Superior temporal gyrus (tissue), 1 donor: ENCODE results near the gene CKMT2.

ENCODE experiments used
- DNase-seq: peaks from one replicate; pipeline ENCODE4 v3.0.0-alpha.2; 2016; ENCODE audit errors: extremely low spot score

Gene CKMT2

DNA sequence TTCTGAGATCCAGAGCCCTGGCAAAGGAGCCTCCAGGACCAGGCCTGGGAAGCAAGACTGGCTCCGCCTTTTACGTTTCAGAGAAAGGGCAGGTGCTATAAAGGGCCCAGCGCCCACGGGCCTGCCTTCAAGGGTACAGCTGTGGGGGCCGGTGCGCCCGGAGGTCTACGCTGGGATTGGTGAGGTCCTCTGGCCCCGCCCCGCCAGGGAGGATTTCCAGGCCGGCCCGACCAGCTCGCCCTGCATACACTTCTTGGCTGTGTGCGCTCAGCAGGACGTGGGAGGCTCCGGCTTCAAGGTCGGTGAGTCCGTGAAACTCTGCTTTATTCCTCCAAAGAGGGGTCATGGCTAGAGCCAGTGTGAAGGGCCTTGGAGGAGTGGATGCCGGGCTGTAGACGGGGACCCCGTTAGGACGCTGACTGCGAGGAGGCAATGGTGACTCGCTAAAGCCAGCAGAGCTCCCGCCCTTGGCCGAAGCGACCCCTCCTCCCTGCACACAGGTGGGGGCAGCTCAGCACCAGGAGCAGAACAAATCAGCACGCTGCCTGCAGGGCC lies at the start of gene CKMT2:
Gene CKMT2 (plus strand): TSS at position 243 of the 555 bp plus-strand sequence. CDS start 17,811 bp downstream, outside the sequence.
- DNase-seq: no peak

DNA sequence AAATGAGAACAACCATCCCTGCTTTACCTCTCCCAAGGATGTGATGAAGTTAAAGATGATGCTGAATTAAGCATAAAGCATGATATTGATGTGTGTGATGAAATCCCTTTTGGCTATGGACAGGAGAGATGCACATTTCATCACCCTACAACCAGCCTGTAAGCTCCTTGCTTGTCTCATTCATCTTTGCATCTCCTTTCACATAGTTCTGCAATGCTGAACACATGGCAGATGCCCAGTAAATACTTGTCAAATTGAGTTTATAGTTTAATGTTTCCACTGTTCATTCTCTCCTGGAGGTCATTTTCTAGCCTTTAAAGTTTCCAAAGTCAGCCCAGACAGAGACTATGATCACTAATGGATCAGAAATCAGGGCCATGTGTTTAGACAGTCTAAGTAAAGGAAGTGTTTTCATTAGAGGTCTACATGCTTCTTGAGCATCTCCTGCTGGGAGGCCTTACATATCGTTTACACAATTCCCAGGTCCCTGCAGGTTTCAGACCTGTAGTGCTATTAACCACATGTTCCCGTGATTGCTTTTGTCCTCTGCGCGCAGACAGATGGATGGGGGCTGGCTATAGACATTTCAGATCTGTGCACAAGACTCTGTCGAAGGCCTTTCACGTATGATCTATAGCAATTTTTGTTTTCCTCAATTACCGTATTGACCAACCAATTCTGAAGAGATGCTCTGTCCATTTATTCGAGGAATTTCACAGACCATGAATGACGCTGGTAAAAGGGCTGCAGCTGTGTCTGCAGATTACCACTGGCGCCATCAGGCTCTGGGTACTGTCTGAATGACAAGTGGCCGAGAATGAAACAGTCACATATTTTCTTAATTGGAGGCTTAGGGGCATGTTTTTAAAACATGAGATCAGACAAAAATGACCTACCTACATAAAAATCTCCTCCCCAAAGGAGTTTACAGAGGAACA lies 49.0 kb upstream of the CKMT2 start:
- DNase-seq: no peak

GRCh38 chr5:81184749-81185110 lies 48.4 kb upstream of the CKMT2 start:
- DNase-seq: no peak

GRCh38 chr5:81187885-81188284 lies 45.2 kb upstream of the CKMT2 start:
- no peak for DNase-seq

DNA sequence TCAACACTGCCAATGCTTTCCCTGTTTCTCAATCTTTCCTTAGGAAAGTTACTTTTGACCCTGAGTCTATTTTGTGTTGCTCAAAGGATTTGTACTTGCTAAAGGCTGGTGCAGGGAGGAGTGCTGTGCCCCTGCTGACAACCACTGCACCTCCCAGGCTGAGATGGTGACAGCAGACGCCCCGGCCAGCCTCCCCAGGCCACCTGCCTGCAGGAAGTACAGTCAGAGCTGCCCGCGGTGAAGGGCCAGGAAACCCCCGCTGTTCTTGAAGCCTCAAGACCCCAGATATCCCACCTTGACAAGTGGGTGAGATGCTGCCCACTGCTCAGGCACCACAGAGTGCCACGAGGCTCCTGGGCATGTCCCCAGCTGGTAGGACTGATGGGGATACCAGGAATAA lies 44.2 kb upstream of the CKMT2 start:
- no peak for DNase-seq

DNA sequence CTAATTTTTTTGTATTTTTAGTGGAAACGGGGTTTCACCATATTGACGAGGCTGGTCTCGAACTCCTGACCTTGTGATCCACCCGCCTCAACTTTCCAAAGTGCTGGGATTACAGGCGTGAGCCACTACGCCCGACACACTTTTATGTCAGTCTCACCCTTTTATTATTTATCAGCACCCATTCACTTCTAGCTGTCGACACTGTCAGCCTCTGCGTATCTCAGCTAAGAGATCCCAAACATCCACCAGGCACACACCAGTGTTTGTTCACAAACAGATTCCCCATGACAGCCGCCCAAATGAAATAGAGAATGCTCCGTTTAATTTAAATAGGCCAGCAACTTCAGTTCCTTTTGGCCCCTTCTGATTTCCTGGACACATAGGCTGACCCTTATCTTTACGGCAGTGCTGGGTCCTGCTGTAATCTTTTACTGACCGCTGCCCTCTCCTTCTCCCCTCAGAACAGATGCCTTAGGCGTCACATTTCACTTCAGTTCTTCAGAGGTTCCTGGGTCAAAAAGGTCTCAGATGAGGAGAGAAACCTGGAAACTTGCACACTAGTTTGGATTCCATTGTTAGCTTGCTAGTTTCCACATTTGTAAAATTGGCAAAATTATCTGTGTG lies 43.1 kb upstream of the CKMT2 start:
- no peak for DNase-seq

- peak; percentile 60 for DNase-seq
These were observed 41.3 kb upstream of the CKMT2 start for GRCh38 chr5:81191726-81192372.

- DNase-seq: no peak
These were observed 40.8 kb upstream of the CKMT2 start for GRCh38 chr5:81192373-81192750.

DNA sequence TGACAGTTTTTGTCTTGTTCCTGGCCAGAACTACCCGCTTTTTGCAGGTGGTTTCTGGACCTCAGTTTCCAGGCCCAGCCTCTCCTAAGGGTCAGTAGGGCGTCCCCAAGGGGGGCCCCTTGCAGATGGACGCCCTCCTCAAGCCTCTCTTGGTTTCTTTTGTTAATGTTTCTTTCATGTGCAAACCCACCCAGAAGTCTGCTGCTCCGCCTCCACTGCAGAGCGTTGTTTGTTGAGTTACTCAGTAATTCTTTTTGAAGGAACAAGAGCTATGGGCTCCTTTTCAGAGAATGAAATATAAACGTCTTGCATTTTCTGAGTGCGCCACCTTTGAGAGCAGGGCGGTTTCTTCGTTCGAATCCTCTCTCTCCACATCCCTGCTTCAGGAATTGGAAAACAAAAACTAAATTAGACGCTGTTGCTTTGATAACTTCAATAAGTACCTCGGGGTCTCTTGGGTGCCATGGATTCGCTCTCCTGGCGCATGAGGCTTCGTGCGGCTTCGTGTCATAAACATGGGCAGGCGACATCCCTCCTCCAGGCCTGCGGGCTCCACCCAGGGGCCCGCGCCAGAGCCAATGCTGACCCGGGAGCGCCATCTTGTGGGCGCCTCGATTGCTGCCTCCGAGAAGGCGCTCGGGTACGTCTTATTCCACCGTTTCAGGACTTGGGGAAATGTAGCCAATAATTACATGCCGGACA lies 38.3 kb upstream of the CKMT2 start:
- DNase-seq: peak; percentile 90

- DNase-seq: no peak
These were observed 37.7 kb upstream of the CKMT2 start for GRCh38 chr5:81195335-81195929.

DNA sequence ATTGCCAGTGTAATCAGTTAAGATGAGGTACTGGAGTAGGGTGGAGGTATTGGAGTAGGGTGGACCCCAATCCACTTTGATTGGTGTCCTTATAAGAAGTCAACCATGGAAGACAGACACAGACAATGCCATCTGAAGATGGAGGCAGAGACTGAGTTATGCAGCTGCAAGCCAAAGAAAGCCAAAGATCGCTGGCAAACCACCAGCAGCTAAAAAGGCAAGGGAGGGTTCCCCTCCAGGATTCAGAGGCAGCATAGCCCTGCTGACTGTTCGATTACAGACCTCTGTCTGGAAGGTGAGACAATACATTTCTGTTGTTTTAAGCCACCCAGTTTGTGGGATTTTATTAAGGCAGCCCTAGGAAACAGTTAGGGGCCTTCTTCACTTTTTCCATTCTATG lies 30.5 kb upstream of the CKMT2 start:
- no peak for DNase-seq

DNA sequence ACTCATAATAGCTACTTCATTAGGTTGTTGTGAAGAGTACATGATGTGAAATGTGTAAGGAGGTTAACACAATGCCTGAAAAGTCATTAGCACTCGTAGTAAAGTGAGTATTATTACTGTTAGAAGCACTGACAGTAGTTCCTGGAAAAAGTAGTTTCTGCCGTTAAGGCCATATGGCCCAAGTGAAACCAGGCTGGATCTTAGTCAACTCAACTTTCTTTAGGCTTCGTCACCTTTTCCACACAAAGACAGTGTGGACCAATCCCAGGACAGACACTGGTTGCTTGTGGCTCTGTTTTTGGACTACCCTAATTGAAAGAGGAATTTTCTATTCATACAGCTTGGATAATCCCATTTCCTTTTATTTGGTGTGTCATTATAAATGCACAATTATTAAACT lies 29.4 kb upstream of the CKMT2 start:
- DNase-seq: no peak

DNA sequence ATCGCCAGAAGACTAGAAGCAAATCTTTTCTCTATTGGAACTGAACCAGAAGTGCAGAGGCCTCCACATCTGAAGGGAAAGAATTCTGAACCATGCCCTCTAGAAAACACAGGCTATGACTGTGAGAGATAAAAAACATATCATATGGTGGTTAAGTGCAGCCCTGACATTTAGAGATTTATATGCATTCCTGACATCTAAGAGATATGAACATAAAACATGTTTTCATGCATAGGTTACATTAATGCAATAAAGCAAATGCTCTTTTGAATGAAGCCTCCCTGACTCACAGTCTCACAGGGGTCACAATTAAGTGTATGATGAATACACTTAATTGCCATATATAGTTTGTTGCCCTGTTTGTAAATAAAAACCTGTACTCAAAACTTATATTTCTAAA lies 28.9 kb upstream of the CKMT2 start:
- DNase-seq: no peak

DNA sequence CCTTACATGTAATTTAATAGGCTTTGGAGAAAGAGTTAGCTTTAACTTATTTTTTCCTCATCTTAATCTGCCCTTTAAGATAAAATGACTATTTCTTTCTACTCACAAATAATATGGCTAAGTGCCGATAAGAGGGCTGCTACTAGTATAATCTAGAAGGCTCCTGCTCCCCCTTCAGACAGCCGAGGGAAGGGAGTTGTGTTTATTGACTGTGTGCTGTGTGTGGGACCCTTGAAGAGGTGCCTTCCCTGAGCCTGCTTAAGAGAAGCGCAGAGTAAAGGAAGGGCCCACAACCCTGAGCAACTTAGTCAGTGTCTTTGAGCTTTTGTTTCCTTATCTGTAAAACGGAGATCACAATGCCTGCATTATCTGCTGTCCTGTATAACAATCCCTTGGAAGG lies 28.1 kb upstream of the CKMT2 start:
- no peak for DNase-seq

DNA sequence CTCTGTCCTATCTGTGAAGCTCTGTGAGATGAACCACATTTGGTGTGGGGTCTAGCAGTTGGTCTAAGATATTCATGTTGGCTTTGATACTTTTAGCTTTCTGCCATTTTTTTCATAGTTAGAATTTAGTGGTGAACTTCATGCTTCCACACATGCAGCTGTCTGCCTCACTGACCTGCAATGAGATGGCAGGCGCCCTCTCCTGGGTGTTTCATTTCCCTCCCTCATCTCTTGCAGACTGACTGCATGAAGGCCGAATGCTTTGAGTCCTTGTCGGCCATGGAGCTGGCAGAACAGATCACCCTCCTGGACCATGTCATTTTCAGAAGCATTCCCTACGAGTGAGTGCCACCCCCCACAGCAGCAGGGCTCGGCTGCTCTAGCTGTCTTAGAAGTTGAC lies 26.1 kb upstream of the CKMT2 start:
- DNase-seq: no peak

DNA sequence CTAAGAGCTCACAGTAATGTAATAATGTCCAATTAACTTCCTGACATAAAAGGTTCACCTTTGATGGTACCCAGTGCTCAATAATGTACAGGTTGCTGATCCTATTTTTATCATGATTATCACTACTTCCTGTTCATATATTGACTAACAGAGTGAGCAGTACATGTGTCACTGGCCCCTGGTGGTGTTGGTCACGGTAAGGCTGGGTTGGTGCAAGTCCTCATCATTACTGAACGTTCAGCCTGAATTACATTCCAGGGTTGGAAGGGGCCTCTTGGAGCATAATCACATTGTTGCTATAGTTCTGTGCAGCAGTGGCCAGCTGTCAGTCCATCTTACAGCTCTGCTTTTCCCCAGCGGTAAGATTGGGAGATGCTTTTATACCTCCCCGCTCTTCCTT lies 24.2 kb upstream of the CKMT2 start:
- no peak for DNase-seq

DNA sequence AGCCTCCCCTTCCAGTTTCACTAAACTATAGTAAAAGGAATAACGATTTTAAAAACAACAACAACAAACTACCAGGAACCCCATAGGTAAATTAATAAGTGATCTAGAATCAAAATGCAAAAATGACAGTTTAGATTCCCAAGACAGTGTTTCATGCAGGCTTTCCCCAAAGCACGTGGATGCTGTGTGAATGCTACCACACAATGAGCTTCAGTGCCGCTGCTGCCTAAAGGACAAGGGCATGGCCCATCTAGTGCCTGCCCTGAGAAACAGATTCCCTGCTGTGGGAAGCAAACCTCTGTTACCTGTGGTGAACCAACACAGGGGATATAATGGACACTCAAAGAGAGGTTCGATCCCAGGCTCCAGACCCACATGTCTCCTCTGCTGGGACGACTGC lies 23.7 kb upstream of the CKMT2 start:
- DNase-seq: no peak

GRCh38 chr5:81209869-81210493 lies 23.1 kb upstream of the CKMT2 start:
- DNase-seq: no peak

- no peak for DNase-seq
These were observed 20.8 kb upstream of the CKMT2 start for GRCh38 chr5:81212211-81212751.

DNA sequence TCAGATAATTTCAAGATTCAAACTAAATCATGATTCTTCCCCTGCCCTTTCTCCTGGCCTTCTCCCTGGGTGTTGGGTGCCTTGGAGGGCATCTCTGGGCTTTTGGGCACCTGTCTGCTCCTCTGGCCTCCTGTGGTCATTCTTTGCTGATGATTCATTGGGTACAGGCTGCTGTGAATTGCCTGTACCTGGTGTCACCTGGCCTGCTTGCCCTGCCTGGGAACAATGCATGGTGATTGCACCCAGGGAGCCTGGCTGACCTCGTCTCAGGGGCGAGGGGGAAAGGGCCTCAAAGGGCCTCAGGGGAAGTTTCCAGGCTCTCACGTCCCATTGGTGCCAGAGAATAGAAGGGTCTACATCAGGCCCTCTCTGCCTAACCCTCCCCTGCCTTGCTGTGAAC lies 20.1 kb upstream of the CKMT2 start:
- DNase-seq: no peak

DNA sequence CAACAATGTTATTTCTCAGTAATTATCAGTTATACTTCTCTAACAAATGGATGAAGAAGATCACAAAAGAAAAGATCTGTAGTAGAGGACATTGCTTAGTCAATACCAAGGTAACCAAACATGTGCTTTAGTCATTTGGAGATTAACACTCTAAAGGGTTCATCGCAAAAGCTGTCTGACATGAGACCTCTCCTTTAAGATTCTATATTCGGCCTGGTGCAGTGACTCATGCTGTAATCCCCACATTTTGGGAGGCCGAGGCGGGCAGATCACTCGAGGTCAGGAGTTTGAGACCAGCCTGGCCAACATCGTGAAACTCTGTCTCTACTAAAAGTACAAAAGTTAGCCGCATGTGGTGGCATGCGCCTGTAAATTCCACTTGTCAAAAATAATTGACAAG lies 18.3 kb upstream of the CKMT2 start:
- DNase-seq: no peak
